H9 (cell line): ENCODE results near the gene GFPT2. TPM values are rescaled to one million over a fixed set of nuclear protein-coding genes. Genes with fewer than 3 reads are reported as not detected.

Experiments
- DNase-seq: peaks from one replicate; pipeline ENCODE4 v3.0.0-alpha.2; 2017
- H2AFZ ChIP-seq: one replicate; pipeline ENCODE4 v1.6.1; 2013; ENCODE audit warnings: mild to moderate bottlenecking, low read length, control low read depth, moderate library complexity
- H2AK5ac ChIP-seq: 2 replicates; pipeline ENCODE4 v1.6.1; 2013; ENCODE audit warnings: low read length, control low read depth, mixed read lengths; ENCODE audit not compliant: insufficient read length
- H2BK120ac ChIP-seq: one replicate; pipeline ENCODE4 v1.6.1; 2013; ENCODE audit warnings: low read depth, mild to moderate bottlenecking, low read length, control low read depth, inconsistent platforms; ENCODE audit not compliant: poor library complexity, severe bottlenecking
- H2BK12ac ChIP-seq: 2 replicates; pipeline ENCODE4 v1.6.1; 2013; ENCODE audit warnings: low read length, control low read depth, mixed read lengths, low read depth; ENCODE audit not compliant: insufficient read length
- H2BK15ac ChIP-seq: 2 replicates; pipeline ENCODE4 v1.6.1; 2013; ENCODE audit warnings: low read depth, low read length, control low read depth
- H2BK20ac ChIP-seq: one replicate; pipeline ENCODE4 v1.6.1; 2013; ENCODE audit warnings: low read depth, mild to moderate bottlenecking, low read length, control low read depth, inconsistent platforms; ENCODE audit not compliant: poor library complexity, severe bottlenecking
- H2BK5ac ChIP-seq: 2 replicates; pipeline ENCODE4 v1.6.1; 2013; ENCODE audit warnings: low read length, control low read depth, mixed read lengths; ENCODE audit not compliant: insufficient read length
- H3K14ac ChIP-seq: 2 replicates; pipeline ENCODE4 v1.6.1; 2013; ENCODE audit warnings: low read length, control low read depth; ENCODE audit not compliant: insufficient read depth
- H3K18ac ChIP-seq: 2 replicates; pipeline ENCODE4 v1.6.1; 2013; ENCODE audit warnings: low read depth, mild to moderate bottlenecking, mixed read lengths, low read length, control low read depth; ENCODE audit not compliant: insufficient read length
- H3K23ac ChIP-seq: 2 replicates; pipeline ENCODE4 v1.6.1; 2013; ENCODE audit warnings: low read length, control low read depth, mixed read lengths, low read depth; ENCODE audit not compliant: insufficient read length
- H3K23me2 ChIP-seq: 2 replicates; pipeline ENCODE4 v1.6.1; 2013; ENCODE audit warnings: low read depth, mild to moderate bottlenecking, mixed read lengths, low read length, control low read depth; ENCODE audit not compliant: insufficient read length, poor library complexity, severe bottlenecking
- H3K27ac ChIP-seq: 2 replicates; pipeline ENCODE4 v1.5.1; 2013; ENCODE audit warnings: low read length, control low read depth, mixed read lengths, low read depth; ENCODE audit not compliant: insufficient read length
- H3K27me3 ChIP-seq: 2 replicates; pipeline ENCODE4 v1.6.1; 2013; ENCODE audit warnings: low read length, control low read depth, inconsistent platforms; ENCODE audit not compliant: insufficient read depth
- H3K4ac ChIP-seq: 2 replicates; pipeline ENCODE4 v1.6.1; 2013; ENCODE audit warnings: low read depth, mild to moderate bottlenecking, control low read depth, inconsistent platforms, low read length, moderate library complexity
- H3K4me1 ChIP-seq: 2 replicates; pipeline ENCODE4 v1.6.1; 2013; ENCODE audit warnings: low read length, control low read depth, inconsistent platforms; ENCODE audit not compliant: insufficient read depth
- H3K4me2 ChIP-seq: 2 replicates; pipeline ENCODE4 v1.6.1; 2013; ENCODE audit warnings: low read length, control low read depth, mixed read lengths; ENCODE audit not compliant: insufficient read length, insufficient read depth
- H3K56ac ChIP-seq: 2 replicates; pipeline ENCODE4 v1.6.1; 2013; ENCODE audit warnings: low read depth, mild to moderate bottlenecking, mixed read lengths, low read length, control low read depth; ENCODE audit not compliant: insufficient read length
- H3K79me1 ChIP-seq: 2 replicates; pipeline ENCODE4 v1.6.1; 2013; ENCODE audit warnings: low read depth, mild to moderate bottlenecking, moderate library complexity, low read length, control low read depth, inconsistent platforms; ENCODE audit not compliant: insufficient read depth, poor library complexity, severe bottlenecking
- H3K79me2 ChIP-seq: 2 replicates; pipeline ENCODE4 v1.6.1; 2013; ENCODE audit warnings: low read length, control low read depth, inconsistent platforms; ENCODE audit not compliant: insufficient read depth
- H3K9ac ChIP-seq: 2 replicates; pipeline ENCODE4 v1.6.1; 2013; ENCODE audit warnings: low read length, control low read depth, mixed read lengths; ENCODE audit not compliant: insufficient read length; ENCODE audit errors: extremely low read depth
- H3K9me3 ChIP-seq: one replicate; pipeline ENCODE4 v1.6.1; 2013; ENCODE audit warnings: low read depth, low read length, inconsistent platforms; ENCODE audit not compliant: control insufficient read depth
- H3T11ph ChIP-seq: one replicate; pipeline ENCODE4 v1.6.1; 2013; ENCODE audit warnings: mild to moderate bottlenecking, low read length, control low read depth, inconsistent platforms
- H4K20me1 ChIP-seq: one replicate; pipeline ENCODE4 v1.6.1; 2013; ENCODE audit not compliant: control insufficient read depth, insufficient read length, insufficient read depth
- H4K5ac ChIP-seq: 2 replicates; pipeline ENCODE4 v1.6.1; 2013; ENCODE audit warnings: low read depth, mild to moderate bottlenecking, mixed read lengths, low read length, control low read depth; ENCODE audit not compliant: insufficient read length
- H4K8ac ChIP-seq: replicated peaks from 2 replicates; pipeline ENCODE4 v1.6.1; 2013; ENCODE audit warnings: low read length, control low read depth, mixed read lengths, low read depth; ENCODE audit not compliant: insufficient read length
- H4K91ac ChIP-seq: 2 replicates; pipeline ENCODE4 v1.6.1; 2013; ENCODE audit warnings: low read depth, mild to moderate bottlenecking, moderate library complexity, mixed read lengths, low read length, control low read depth; ENCODE audit not compliant: insufficient read length
- H3K27ac Mint-ChIP-seq, 3 experiments: 2 replicates in 2 of 3; 3 replicates in 1 of 3; pipeline ENCODE4 v1.8.0; 2020 to 2021; ENCODE audit warnings: mixed read lengths in 3 of 3, mild to moderate bottlenecking in 1 of 3, moderate library complexity in 1 of 3
- H3K27me3 Mint-ChIP-seq: 2 replicates; pipeline ENCODE4 v1.8.0; 2021; ENCODE audit warnings: low read depth, mild to moderate bottlenecking, moderate library complexity, mixed read lengths
- H3K36me3 Mint-ChIP-seq, 3 experiments: 2 replicates in 2 of 3; 3 replicates in 1 of 3; pipeline ENCODE4 v1.8.0; 2020 to 2021; ENCODE audit warnings: low read depth in 3 of 3, mixed read lengths in 3 of 3; ENCODE audit not compliant: insufficient read depth in 1 of 3
- H3K4me1 Mint-ChIP-seq, 2 experiments: 2 replicates each; pipeline ENCODE4 v1.8.0; 2020; ENCODE audit warnings: mixed read lengths in 2 of 2
- H3K4me3 Mint-ChIP-seq, 2 experiments: 2 replicates in 1 of 2; 3 replicates in 1 of 2; pipeline ENCODE4 v1.8.0; 2020 to 2021; ENCODE audit warnings: mild to moderate bottlenecking in 2 of 2, mixed read lengths in 2 of 2, moderate library complexity in 1 of 2
- H3K9me3 Mint-ChIP-seq, 2 experiments: 2 replicates in 1 of 2; 3 replicates in 1 of 2; pipeline ENCODE4 v1.8.0; 2020; ENCODE audit warnings: mild to moderate bottlenecking in 2 of 2, mixed read lengths in 2 of 2, moderate library complexity in 1 of 2
- WGBS: extraction: QIAGEN DNeasy Blood & Tissue Kit; methylation state at CpG from one replicate; pipeline ENCODE4 v1.1.7; 2013; ENCODE audit warnings: missing lambda C conversion rate, low lambda C conversion rate, mixed read lengths; ENCODE audit not compliant: insufficient read length; ENCODE audit errors: extremely low coverage; 5-methylcytosine and 5-hydroxymethylcytosine counted together
- total RNA-seq: library from RNA; stranded (reverse); gene quantifications from 2 replicates; pipeline ENCODE4 v1.2.1, GENCODE V29; 2021
- TF ChIP-seq, protein P1 (sequence below): fragments of 200-600 bp; sonication (generic); conservative IDR thresholded peaks from 3 replicates; pipeline ENCODE4 v1.8.0; 2021; ENCODE audit warnings: antibody characterized with exemption, mild to moderate bottlenecking

GFPT2 gene
- total RNA-seq, 1 experiment from 2014 or later: 89.8 TPM

DNA sequence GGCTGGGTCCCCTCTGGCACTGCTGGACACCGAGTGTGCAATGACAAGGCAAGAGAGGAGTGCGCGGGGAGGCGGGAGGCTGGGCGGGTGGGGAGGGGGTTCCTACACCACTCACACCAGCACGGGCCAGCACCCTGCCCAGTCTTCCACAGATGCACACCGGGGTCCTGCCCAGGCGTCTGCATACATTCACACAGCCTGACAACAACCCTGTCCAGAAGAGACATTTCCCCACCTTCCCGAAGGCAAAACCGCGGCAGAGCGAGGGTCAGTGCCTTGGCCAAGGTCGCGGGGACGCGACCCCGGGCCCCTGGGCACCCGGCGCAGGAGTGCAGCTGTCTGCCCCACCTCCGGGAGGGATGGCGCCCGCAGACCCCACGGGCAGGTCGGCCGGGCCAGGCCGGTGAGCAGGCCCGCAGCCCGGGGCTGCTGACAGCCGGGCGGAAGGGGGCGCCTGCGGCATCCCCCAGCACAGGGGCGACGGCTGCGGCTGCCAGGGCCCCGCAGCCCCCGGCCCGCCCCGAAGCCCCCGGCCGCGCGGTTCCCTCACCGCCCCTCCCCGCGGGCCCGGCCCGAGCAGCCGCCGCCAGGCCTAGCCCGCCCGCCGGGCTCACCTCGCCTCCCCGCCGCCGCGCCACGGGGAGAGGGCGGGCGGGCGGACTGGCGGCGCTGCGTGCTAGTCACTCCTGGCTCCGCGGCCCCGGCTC lies 61.7 kb downstream of the GFPT2 start:
- no peak overlapping the region for H4K5ac ChIP-seq
- no peak overlapping the region for H3K23ac ChIP-seq
- Mint-ChIP-seq H3K4me1 (peaks cover 35 to 52% of the 10 kb centered on the region in 2 experiments), H3K27ac (no peak overlapping the region), H3K9me3 (peaks cover 0 to 4% of the 10 kb centered on the region in 2 experiments; a peak in 4 of 5 replicates), H3K36me3 (peaks cover 20 to 26% (median 23%) of the 10 kb centered on the region in 3 experiments), H3K4me3 (peak overlapping the region; percentile 85 to 89), H3K27me3 (no peaks in the 10 kb centered on the region; the same call in 1 of the 2 replicates)
- H3K9ac ChIP-seq: no peak overlapping the region
- no peak overlapping the region for H3K14ac ChIP-seq
- H4K91ac ChIP-seq: no peak overlapping the region
- peaks cover 2% of the 10 kb centered on the region; the same call in 1 of the 2 replicates for H3K4me1 ChIP-seq
- H2BK15ac ChIP-seq: no peak overlapping the region
- peaks cover 12% of the 10 kb centered on the region; the same call in 1 of the 2 replicates for H3K79me2 ChIP-seq
- no CpG with 5 or more reads among the region's 68 CpGs for WGBS
- no peaks in the 10 kb centered on the region for H4K20me1 ChIP-seq
- H3K79me1 ChIP-seq: peaks cover 4% of the 10 kb centered on the region
- no peak overlapping the region for H3K56ac ChIP-seq
- peaks cover 2% of the 10 kb centered on the region for H3K23me2 ChIP-seq
- H4K8ac ChIP-seq: no peak overlapping the region
- H2BK12ac ChIP-seq: no peak overlapping the region
- no peak overlapping the region for H3K27ac ChIP-seq
- H3K9me3 ChIP-seq: no peaks in the 10 kb centered on the region
- H2AFZ ChIP-seq: no peak overlapping the region
- H2AK5ac ChIP-seq: no peak overlapping the region
- no peak overlapping the region for H2BK5ac ChIP-seq
- no peak overlapping the region for H2BK120ac ChIP-seq
- H3K4ac ChIP-seq: no peak overlapping the region
- H2BK20ac ChIP-seq: no peak overlapping the region
- no peaks in the 10 kb centered on the region for H3K27me3 ChIP-seq
- no peak overlapping the region for H3K18ac ChIP-seq
- peak overlapping the region; percentile 60 for H3K4me2 ChIP-seq
- TF ChIP-seq, protein P1, sequence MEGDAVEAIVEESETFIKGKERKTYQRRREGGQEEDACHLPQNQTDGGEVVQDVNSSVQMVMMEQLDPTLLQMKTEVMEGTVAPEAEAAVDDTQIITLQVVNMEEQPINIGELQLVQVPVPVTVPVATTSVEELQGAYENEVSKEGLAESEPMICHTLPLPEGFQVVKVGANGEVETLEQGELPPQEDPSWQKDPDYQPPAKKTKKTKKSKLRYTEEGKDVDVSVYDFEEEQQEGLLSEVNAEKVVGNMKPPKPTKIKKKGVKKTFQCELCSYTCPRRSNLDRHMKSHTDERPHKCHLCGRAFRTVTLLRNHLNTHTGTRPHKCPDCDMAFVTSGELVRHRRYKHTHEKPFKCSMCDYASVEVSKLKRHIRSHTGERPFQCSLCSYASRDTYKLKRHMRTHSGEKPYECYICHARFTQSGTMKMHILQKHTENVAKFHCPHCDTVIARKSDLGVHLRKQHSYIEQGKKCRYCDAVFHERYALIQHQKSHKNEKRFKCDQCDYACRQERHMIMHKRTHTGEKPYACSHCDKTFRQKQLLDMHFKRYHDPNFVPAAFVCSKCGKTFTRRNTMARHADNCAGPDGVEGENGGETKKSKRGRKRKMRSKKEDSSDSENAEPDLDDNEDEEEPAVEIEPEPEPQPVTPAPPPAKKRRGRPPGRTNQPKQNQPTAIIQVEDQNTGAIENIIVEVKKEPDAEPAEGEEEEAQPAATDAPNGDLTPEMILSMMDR: peak; percentile 36; the same call in 1 of the 3 replicates
- DNase-seq: no peak
- H3T11ph ChIP-seq: no peak overlapping the region
